LHCN-M2 (cell line): Measurements from ENCODE around the gene SELPLG. TPM values are rescaled to one million over a fixed set of nuclear protein-coding genes. Genes with fewer than 3 reads are reported as not detected.
"Not testable (repeated sequence)": the region's sequence is repeated elsewhere in the genome, so short reads cannot be mapped to it uniquely, and the experiment has no call there.

Experiments used
- DNase-seq: peaks from one replicate; pipeline ENCODE4 v3.0.0-alpha.2; 2012; ENCODE audit warnings: low read depth
- total RNA-seq: library from RNA; depleted of rRNA; stranded (reverse); fragments of >200 nt; gene quantifications from 2 replicates; pipeline ENCODE4 v1.2.3, GENCODE V29; 2014

Gene SELPLG
- total RNA-seq, 1 experiment from 2014 or later: 2.1 TPM

DNA sequence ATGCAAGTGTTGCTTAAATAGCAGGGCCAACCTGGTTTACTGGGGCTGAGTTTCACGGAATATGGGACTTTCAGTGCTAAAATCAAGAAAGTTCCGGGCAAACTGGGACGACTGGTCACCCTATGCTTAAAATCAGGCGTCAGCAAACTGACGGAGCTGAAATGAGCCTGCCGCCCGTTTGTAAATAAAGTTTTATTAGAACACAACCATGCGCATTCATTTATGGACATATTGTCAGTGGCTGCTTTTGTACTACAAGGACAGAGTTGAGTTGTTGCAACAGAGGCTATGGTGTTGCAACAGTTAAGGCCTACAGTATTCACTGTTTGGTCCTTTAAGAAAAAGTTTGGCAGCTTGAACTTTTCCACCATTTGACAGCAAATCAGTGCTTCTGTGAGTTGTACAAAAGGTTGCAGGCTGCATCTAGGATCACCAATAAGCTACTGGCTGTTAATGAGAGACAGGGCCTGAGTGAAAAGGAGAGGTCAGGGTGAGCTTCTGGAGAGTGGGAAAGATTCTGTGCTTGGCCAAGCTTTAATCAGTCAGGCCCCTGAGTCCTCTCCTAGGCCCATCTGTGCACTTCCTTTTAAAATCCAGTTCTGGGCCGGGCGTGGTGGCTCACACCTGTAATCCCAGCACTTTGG is 13.3 kb downstream of the SELPLG start:
- DNase-seq: no peak

DNA sequence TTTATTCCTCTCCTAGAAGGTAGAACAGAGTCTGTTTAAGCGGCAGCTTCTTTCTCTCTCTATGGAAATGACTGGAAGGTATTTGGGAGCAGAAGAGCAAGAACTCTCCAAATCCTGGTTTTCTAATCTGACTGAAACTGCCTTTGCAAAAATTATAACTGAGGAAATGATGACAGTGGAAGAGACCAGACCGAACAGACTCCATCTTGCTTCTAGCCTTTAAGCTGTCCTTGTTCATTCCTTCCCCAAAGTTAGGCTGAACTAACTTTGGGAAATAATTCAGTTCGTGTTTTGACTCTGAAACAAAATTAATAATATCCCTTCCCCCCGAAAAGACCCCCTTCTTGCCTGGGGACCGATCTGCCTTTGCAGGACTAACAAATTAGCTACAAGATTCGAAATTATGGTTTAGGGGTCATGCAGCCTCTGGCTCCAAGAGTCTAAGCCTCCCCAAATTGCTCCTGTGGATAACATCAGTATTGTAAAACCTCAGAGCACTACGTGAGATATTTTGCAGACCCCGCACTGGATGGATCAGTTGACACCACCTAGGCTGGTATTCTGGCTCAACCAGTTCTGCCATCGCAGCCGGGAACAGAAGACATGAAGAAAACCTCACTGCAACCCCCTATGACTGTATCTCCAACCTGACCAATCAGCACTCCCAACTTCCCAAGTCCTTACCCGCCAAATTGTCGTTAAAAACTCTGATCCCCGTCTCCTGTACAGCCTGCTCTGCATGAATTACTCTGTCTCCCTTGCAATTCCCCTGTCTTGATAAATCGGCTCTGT is 14.1 kb downstream of the SELPLG start:
- DNase-seq: no peak

DNA sequence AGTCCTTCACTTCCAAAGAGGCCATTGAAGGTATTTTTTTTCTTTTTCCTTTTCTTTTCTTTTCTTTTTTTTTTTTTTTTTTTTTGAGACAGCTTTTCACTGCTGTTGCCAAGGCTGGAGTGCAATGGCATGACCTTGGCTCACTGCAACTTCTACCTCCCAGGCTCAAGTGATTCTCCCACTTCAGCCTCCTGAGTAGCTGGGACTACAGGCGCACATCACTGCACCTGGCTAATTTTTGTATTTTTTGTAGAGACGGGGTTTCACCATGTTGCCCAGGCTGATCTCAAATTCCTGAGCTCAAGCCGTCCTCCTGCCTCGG is 14.8 kb downstream of the SELPLG start:
- not testable (repeated sequence) for DNase-seq

DNA sequence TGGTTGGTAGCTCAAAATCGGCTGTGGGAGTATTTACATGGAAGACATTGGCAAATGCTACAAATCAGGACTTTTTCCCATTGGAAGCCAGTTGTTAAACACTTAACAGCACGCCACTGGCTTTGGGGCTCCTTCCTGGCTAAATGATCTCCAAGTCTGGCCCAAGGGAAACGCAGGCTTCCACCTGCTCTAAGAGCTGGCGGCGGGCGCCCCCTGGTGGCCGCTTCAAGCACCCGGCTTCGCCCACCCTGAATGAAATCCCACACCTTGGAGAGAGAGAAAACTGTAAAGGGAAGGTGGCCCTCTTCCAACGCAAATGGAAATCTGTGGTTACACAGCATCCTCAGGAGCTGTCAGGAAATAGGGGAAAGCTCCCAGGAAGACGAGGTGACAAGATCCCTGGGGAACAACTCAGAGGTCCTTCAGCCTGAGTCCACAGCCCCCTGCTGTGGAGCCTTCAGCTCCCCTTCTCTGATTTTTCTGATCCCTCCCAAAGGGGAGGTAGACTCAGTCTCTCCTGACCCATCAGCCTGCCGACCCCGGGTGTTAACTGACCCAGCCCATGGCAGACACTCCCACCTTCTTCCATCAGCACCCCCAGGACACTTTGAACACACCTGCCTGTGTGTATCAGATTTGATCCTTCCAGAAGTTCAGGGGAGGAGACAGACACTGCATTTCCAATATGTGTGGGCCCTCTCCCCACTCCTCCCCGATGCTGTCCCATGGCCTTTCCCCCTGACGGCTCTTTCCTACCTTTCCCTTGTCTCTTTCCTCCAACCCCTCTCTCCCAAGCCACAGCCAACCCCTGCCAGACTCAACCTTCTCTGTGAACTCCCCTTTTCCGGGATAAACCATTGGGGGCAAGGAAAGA is 15.4 kb downstream of the SELPLG start:
- DNase-seq: peak; percentile 78

DNA sequence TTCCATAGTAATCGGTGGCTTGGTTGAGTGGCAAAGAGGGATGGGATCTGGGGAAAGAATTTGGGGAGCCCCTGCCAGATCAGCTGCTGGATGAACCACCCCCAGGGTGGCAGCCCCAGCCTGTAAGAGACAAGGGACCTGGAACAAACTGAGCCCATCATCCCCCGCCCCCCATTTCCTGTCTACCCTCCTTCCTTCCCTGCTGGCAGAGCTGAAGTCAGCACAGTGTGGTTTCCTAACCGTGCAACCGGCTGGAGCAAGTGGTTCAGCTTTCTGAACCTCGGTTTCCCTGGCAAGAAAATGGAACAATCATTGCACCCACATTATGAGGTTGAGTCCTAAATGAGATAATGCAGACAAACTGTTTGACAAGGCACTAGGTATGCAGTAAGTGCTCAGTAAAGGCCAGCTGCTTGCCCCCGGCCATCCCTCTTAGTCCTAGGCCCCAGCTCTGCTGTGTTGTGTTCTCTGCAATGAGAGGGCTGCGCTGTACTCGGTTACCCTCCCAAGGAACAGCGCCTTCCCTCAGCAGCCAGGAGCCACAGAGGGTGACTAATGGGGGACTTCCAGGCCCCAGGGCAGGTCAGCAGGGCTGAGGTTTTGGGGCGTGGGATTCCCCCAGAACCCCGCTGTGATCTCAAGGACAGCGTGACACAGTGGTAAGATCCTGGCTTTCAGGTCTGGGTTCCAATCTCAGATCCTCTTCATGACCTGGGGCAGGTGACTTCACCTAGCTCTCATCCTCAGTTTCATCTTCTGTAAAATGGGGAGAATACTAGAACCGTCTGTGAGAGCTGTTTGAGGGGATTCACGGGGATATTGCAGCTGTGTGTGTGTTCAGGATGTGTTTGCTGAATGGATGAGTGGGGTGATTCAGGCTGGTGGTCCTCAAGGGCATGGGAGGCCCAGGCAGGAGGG is 16.5 kb downstream of the SELPLG start:
- DNase-seq: no peak

DNA sequence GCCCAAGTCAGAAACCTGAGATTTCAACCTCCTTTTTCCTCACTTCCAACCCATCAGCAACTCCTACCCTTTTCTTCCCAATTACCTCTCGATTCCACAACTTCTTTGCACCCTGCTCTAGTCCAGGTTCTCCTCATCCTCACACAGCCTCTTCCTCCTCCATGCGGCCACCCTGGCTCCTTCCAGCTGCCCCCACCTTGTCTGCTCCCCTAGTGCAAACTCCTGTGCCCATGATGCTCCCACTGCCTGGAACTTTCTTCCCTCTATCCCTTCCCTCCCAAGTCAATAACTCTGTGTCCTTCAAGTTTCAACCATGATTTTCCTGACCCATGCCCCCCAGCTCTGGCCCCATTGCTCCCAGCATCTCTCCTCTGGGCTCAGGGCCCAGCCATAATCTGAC is 17.3 kb downstream of the SELPLG start:
- no peak for DNase-seq

DNA sequence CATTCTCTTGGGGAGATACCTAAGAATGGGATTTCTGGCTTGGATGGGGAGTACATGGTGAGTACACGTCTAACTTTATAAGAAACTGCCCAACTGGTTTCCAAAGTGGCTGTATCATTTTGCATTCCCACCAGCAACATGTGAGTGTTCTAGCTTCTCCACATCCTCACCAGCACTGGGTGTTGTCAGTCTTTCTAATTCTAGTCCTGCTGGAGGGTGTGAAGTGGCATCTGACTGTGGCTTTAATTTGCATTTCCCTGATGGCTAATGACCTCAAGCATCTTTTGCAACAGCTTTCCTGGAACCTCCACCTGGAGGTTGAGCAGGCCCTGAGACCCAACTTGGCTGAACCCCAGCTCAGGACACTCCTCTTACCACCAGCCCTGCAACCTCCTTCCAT is 17.8 kb downstream of the SELPLG start:
- no peak for DNase-seq

DNA sequence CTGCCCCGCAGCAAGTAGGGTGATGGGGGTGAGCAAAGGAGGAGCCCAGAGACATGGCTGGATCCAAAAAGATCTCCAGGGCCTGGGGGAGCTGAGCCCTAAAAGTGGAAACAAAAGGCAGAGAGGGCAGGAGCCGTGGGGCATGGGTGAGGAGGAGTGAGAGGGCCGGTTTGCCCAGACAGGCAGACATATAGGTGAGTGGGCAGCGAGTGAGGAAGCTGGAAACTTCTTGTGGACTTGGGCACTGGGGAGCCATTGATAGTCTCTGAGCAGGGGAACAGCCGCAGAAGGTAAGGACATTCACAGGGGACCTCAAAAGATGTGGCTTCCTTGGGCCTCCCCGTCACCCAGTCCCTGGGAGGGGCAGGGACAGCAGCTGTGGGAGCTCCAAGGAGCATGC is 19.1 kb downstream of the SELPLG start:
- no peak for DNase-seq

DNA sequence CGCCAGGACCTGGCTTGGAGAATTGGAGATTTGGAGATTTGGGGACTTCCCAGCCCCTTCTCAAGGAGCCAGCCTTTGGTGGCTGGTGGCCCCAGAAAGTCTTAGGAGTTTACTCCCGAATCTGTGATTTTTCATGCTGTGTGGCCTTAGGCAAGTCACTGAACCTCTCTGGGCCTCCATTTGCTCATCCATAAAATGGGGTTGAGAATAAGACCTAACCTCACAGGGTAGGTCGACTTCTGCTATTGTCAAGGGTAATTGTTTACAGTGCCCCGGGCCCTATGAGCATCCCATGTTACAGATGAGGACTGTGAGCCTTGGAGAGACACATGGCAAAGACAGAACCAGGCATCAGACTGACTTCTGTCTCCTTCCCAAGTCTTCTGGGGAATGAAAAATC is 19.7 kb downstream of the SELPLG start:
- DNase-seq: no peak

DNA sequence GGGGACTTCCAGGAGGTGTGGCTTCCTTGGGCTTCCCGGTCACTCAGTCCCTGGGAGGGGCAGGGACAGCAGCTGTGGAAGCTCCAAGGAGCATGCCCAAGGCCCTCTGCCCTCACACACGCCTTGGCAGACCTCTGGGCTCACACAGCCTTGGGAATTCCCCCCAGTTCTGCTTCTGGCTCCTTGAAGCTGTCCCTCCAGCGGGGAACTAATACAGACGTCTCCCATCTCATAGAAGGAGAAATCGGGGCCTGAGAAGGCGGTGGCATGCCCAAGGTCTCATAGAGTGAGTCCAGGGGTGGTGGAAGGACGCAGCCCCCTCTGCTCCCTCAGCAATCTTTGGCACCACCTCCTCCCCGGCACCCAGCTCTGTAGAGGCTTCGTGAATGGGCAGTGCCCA is 20.1 kb downstream of the SELPLG start:
- no peak for DNase-seq

DNA sequence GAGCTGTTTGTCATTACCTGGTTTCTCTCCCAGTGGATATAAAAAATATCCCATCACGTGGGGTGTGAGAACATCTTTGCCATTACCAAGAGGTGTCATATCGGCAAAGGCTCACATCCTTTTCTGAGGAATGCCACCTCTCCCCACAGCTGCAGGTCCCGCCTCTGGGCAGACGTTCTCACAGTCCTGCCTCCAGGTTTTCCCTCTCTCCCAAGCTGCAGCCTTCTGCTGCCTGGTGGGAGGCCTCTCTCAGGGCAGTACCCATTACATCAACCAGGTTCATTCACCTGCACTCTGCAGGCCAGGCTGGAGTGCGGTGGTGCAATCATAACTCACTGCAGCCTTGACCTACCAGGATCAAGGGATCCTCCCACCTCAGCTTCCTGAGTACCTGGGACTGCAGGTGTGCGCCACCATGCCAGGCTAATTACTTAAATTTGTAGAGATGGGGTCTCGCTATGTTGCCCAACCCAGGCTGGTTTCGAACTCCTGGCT is 20.9 kb downstream of the SELPLG start:
- no peak for DNase-seq

DNA sequence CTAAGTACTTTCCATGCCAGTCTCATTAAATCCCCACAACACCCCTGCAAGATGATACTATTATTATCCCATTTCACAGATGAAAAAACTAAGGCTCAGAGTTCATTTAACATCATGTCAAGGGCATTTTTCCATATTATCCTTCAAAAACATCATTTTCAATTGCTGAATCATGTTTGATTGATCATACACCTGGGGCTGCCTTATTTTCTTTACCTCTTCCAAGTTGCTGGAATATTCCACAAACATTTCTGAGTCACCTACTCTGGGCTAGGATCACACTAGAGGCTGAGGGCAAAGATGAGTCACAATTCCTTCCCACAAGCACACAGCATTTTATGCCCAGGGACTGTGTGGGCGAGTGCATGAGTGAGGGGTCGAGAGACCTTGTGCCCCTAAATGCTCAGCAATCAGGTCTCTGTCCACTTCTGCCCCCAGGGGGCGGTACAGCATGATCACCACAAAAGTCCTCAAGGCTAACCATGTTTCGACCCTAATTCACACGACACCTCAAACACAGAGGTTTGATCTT is 21.7 kb downstream of the SELPLG start:
- DNase-seq: peak; percentile 96

DNA sequence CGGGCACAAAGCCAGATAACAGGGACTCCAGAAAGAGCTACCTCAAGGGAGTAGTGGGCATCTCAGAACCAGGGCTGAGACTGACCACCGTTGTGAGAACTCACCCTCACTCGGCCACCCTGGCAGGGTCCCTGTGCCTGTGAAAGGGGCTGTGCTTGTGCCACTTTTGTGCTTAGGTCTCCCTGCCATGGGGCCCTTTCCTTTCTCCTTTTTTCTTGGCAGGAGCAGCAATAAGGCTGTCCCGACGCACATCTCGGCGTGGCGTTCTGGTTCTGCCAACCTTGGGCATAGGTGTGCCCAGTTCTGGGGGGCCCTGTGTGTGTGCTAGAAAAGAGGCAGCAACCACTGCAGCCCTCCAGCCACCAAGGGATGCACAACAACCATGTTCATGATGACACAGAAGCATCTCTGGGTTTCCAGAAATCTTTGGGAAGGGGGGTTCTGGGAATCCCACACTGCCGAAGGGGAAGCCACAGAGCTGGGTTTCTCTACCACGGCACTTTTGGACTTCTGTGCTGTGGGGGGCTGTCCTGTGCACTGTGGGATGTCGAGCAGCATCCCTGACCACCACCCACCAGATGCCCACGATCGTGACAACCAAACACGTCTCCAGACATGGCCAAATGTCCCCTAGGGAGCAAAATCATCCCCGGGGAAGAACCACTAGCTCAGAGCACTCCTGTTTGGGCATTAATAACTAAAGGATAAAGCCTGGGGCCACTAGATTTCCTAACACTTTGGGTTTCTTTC is 22.7 kb downstream of the SELPLG start:
- DNase-seq: no peak

DNA sequence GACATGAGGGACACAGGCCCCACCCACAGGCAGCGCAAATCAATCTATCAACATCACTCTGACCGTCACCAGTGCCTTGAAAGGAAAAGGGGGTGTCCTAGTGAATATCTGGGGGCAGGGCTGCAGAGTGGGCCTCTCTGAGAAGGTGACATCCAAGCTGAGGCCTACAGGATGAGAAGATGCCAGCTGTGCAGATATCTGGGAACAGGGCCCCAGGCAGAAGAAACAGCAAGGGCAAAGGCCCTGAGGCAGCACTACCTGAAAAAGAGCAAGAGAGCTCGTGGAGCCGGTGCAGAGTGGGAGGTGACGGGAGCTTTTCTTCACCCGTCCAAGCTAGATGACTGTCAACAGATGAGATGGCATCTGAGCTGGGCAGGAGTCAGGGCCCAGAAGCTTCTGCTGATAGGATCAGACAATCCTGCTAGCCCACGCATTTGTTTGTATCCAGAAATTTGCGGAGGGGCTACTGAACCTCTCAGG is 23.3 kb downstream of the SELPLG start:
- no peak for DNase-seq

DNA sequence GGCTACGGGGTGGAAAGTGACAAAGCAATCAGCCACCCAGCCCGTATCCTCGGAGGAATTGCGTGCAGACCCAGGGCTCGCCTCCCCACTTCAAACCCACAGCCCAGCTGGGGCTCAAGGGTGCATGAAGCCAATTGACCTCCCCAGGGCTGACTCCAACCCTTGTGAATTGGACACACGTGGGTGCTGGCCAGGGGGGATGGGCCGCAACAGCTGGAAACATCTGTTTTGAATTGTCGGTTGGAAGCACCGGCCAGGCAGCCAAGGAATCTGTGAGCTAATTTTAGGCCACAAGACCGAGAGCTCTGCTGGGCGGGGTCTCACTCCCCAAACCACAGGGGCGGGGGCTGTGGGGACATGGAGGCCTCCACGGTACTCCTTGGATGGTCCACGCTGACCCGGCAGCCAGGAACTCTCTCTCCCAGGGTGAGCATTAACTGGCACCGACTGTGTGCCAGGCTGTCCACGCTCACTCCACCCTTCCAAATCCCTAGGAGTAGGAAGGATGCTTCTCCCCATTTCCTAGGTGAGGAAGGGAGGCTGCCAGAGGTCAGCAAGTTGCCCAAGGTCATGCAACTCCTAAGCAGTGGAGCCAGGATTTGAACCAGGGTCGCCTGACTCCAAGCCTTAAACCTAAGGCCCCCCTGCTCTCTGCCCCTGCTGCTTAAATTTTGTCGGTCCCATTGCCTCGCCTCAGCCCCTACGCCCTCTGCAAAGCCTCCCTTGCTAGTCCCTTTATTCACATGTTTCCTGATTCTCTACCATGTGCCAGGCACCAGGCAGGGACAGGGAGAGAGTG is 24.0 kb downstream of the SELPLG start:
- peak; percentile 69 for DNase-seq

DNA sequence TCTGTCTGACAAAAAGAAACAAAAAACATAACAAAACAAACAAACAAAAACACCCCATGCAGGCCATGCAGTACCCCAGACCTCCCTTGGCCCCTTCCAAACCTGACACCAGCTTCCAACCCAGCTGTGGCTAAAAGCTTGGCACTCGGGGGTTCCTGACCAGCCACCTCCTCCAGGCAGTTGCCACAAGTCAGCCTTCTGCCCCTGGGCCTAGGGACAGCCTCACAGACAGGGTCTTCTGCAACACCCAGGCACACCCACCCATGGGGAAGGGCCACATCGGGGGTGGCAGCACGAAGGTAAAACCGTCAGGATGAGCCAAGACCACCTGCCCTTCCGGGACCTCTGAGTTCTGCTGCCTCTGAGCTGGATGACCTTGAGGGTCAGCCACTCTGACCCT is 25.1 kb downstream of the SELPLG start:
- no peak for DNase-seq

DNA sequence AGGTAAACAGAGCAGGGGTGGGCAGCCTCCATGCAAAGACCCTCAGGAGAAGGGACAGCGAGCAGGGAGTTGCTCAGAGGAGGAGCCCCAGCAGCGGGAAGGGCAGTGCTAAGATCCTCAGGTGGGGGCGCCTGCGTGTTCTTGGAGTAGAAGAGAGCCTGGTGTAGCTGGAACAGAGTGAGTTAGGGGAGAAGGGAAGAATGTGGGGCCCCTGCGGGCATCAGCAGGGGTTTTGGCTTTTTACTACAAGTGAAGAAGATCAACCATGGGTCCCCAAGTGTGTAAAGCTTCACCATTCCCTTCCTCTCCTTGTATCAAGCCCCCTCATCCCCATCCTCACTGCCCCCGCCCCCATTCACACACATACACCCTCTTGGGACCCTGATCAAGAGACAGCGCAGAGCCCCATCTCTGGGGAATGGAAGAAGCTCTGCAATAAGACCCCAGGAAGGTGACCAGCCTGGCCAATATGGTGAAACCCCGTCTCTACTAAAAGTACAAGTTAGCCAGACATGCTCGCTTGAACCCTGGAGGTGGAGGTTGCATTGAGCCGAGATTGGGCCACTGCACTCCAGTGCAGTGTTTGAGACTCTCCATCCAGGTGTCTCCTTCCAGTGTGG is 25.6 kb downstream of the SELPLG start:
- no peak for DNase-seq

DNA sequence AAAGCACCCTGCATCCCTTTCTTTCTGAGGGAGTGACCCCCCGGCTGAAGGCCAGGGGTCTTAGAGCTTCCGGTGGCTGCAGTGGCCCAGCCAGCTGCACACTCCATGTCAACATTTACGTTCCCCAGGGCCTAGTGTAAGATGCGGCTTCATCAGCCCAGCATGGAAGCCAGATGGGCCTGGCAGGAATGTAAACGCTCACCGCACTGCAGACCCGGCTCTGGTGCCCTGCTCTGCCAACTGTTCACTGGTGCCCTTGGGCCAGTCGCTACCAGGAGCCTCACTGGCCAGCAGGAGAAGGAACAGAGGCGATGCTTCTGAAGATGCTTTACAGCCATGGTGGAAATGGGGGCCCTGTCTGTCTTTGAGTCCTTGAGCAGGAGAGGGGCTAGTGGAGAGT is 27.2 kb downstream of the SELPLG start:
- no peak for DNase-seq
